Mucosa of descending colon (tissue), 3 donors: ENCODE measurements around the gene SMC6. TPM values are rescaled to one million over a fixed set of nuclear protein-coding genes. Genes with fewer than 3 reads are reported as not detected.
A peak's percentile ranks its signal among the peaks of the same experiment; 100 is the strongest.

ENCODE experiments used
- ATAC-seq: fragments of 200-7000 bp; cut with Tn5 transposase; one replicate; pipeline ENCODE4 v1.9.1; 2020; ENCODE audit warnings: mild to moderate bottlenecking, moderate library complexity
- DNase-seq, 3 donors: peaks; one replicate each; pipeline ENCODE4 v3.0.0-alpha.2; 2020
- H3K36me3 ChIP-seq: fragments of 200-600 bp; one replicate; pipeline ENCODE4 v1.8.0; 2021; ENCODE audit warnings: low read depth, mild to moderate bottlenecking
- H3K4me1 ChIP-seq: fragments of 200-600 bp; one replicate; pipeline ENCODE4 v1.8.0; 2021; ENCODE audit warnings: low read depth, mild to moderate bottlenecking
- H3K4me3 ChIP-seq: fragments of 200-600 bp; one replicate; pipeline ENCODE4 v1.8.0; 2021; ENCODE audit warnings: mild to moderate bottlenecking
- H3K9me3 ChIP-seq: fragments of 200-600 bp; one replicate; pipeline ENCODE4 v1.8.0; 2021; ENCODE audit warnings: mild to moderate bottlenecking
- CTCF ChIP-seq: fragments of 200-600 bp; IDR thresholded peaks from one replicate; pipeline ENCODE4 v1.8.0; 2022; ENCODE audit warnings: antibody characterized with exemption, mild to moderate bottlenecking
- intact Hi-C, 2 donors: fragments of 100-400 bp; cut with DNase I in 1 of 2; cut with micrococcal nuclease in 1 of 2; formaldehyde crosslinking; loops; one replicate each; pipeline versions ENCODE4 v1.11.0 to v1.11.1; 2022; cut with DNase I, micrococcal nuclease
- total RNA-seq, 3 donors: library from RNA; stranded (reverse); fragmentation: NEBNext Ultra II Directional in 2 of 3; extraction: Animal tissue kit (Norgen Biotek cat#: 25700) in 2 of 3; gene quantifications; one replicate each; pipeline versions ENCODE4 v1.2.1 to v1.2.4, GENCODE V29; 2021 to 2023
- donor health status: DM: no; HTN: no; CAD: no; lungs with moderate emphysema.
- donor health status: DM: no; HTN: no; CAD: no.
- donor health status: DM: no; HTN: yes; CAD: no.

SMC6 gene
- total RNA-seq, 3 donors from 2014 or later: 18.1 to 24.8 (median 22.9) TPM

GRCh38 chr2:17752892-17753802 lies 463 bp downstream of the SMC6 start:
- intact Hi-C loops: no loop called here
- Histone ChIP-seq H3K4me1 (peaks cover 42% of the 10 kb centered on the region), H3K36me3 (no peaks in the 10 kb centered on the region), H3K9me3 (no peaks in the 10 kb centered on the region), H3K4me3 (peak overlapping the region; percentile 88)
- peak in 2 of 3 donors; percentile 48 to 75 for DNase-seq
- no peak for TF ChIP-seq CTCF
- peak; percentile 77 for ATAC-seq

- Histone ChIP-seq H3K36me3 (no peaks in the 10 kb centered on the region), H3K4me1 (peaks cover 36% of the 10 kb centered on the region), H3K9me3 (no peaks in the 10 kb centered on the region), H3K4me3 (no peak overlapping the region)
- intact Hi-C loops: no loop called here
- ATAC-seq (no peak), DNase-seq (no peak)
- TF ChIP-seq CTCF: no peak
Observed at GRCh38 chr2:17752246-17752645, 1.4 kb downstream of the SMC6 start.

- no peak for DNase-seq
- H3K36me3 ChIP-seq: no peaks in the 10 kb centered on the region
- no peak for TF ChIP-seq CTCF
- ATAC-seq: no peak
- no peaks in the 10 kb centered on the region for H3K9me3 ChIP-seq
- H3K4me1 ChIP-seq: peaks cover 15% of the 10 kb centered on the region
- H3K4me3 ChIP-seq: no peak overlapping the region
- intact Hi-C loops: no loop called here
Observed at GRCh38 chr2:17749753-17750438, 3.7 kb downstream of the SMC6 start.

GRCh38 chr2:17748745-17749144 lies 4.9 kb downstream of the SMC6 start:
- intact Hi-C loops: no loop called here
- no peaks in the 10 kb centered on the region for H3K9me3 ChIP-seq
- no peaks in the 10 kb centered on the region for H3K36me3 ChIP-seq
- no peak for TF ChIP-seq CTCF
- ATAC-seq: no peak
- H3K4me1 ChIP-seq: peaks cover 12% of the 10 kb centered on the region
- H3K4me3 ChIP-seq: no peak overlapping the region
- DNase-seq: no peak

- no peak overlapping the region for H3K4me3 ChIP-seq
- ATAC-seq (no peak), DNase-seq (no peak)
- peaks cover 11% of the 10 kb centered on the region for H3K4me1 ChIP-seq
- H3K9me3 ChIP-seq: no peaks in the 10 kb centered on the region
- H3K36me3 ChIP-seq: no peaks in the 10 kb centered on the region
- intact Hi-C loops: no loop called here
- no peak for TF ChIP-seq CTCF
Observed at GRCh38 chr2:17747684-17748452, 5.7 kb downstream of the SMC6 start.
